ENCODE results near the gene THADA. TPM values are rescaled to one million over a fixed set of nuclear protein-coding genes. Genes with fewer than 3 reads are reported as not detected.
"Not testable (repeated sequence)": the region's sequence is repeated elsewhere in the genome, so short reads cannot be mapped to it uniquely, and the experiment has no call there.

The THADA gene
- polyA plus RNA-seq, 3 donors: 31.0 to 43.5 (median 34.5) TPM

DNA sequence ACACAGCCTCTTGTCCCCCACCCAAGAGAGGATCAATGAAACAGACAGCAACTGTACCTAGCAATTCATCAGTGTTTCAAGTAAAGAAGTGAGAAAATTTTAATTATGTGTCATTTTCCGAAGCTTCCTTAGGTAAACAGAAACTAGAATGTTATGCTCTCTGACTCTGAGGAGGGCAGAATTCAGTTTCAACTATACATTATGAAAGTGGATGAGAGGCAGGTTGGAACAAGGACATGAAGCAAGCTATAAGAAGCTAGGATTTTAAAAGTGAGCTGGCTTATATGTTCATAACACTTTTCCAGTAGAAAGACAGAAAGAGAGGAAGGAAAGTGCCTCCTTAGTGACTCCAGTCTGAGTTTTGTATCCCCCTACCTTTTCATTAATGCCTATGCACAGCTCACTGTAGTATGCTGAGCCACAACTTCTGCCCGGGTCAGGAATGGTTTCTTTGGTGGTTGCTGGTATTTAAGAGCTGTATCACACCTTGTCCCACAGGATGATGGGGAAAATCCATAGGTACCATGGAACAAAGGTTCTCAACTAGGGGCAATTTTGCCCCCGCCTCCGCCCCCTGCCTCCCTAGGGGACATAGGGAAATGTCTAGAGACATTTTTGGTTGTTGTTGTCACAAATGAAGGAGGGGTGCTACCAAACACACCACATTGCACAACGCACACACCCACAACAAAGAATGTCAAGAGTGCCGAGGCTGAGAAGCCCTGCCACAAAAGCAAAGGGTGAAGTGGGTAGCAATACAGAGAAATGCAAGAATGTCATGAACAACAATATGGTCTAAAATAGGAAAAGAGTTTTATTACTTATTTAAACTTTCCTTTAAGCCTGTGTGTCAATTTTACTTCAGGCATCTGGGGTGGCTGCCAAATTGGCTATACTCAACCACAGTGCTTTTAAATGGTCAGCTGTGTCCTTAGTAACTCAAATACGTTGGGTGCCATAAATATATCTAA lies 208.5 kb downstream of the THADA start:
- DNase-seq (ENCODE audit: extremely low read depth in 1 of 11, low read depth in 9 of 11, low spot score in 4 of 11): no peak

GRCh38 chr2:43386679-43387078 lies 209.2 kb downstream of the THADA start:
- DNase-seq (ENCODE audit: extremely low read depth in 1 of 11, low read depth in 9 of 11, low spot score in 4 of 11): not testable (repeated sequence)

DNA sequence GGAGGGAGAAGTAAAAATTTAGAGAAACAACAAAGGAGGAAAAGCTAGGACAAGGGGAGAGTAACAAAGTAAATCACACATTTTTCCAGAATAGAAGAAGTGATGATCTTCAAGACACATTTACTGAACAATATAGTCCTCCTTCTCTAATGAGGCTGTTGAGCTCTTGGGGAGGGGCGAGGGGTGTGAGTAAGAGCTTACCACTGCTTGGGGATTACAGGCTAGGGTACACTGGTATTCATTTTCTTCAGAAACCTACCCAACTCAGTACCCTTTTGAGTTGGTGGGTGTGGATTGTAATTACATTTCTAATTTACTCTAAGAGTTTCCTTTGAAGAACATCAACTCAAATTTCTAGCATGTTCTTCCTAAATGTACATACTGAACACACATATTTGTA lies 211.7 kb downstream of the THADA start:
- DNase-seq (ENCODE audit: extremely low read depth in 1 of 11, low read depth in 9 of 11, low spot score in 4 of 11): no peak

GRCh38 chr2:43383533-43383932 lies 212.3 kb downstream of the THADA start:
- DNase-seq (ENCODE audit: extremely low read depth in 1 of 11, low read depth in 9 of 11, low spot score in 4 of 11): no peak

- DNase-seq (ENCODE audit: extremely low read depth in 1 of 11, low read depth in 9 of 11, low spot score in 4 of 11): no peak
Observed at GRCh38 chr2:43379494-43379893, 216.3 kb downstream of the THADA start.

- no peak for DNase-seq (ENCODE audit: extremely low read depth in 1 of 11, low read depth in 9 of 11, low spot score in 4 of 11)
Observed at GRCh38 chr2:43377327-43377726, 218.5 kb downstream of the THADA start.

DNA sequence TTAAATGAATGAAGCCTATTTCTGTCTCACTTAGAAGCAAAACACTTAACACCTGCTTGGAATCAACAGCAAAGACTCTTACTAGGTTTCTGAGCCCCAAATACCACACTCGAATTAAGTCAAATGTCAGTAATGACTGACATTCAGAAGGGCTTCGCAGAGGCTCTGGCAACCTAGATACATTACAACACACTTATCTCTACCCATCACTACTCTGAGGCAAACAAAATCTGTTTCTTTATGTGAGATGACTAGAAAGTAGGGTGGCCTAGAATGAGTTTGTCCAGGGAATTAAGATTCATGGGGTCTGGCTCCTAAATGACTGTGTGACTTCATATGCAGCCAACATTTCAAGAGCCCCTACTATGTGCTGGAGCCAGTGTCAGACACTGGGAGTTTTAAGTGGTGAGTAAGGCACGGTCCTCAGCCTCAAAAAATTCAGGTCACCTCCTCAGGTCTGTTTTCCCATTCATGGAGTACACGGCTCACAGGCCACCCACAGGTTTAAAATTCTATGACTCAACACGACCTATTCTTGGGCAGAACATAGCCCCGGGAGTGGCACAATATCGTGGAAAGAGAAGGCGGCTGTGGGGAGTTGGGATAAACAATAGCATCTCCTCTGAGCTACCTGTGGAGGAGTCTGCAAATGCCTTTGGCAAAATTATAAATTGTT lies 219.2 kb downstream of the THADA start:
- no peak for DNase-seq (ENCODE audit: extremely low read depth in 1 of 11, low read depth in 9 of 11, low spot score in 4 of 11)

DNA sequence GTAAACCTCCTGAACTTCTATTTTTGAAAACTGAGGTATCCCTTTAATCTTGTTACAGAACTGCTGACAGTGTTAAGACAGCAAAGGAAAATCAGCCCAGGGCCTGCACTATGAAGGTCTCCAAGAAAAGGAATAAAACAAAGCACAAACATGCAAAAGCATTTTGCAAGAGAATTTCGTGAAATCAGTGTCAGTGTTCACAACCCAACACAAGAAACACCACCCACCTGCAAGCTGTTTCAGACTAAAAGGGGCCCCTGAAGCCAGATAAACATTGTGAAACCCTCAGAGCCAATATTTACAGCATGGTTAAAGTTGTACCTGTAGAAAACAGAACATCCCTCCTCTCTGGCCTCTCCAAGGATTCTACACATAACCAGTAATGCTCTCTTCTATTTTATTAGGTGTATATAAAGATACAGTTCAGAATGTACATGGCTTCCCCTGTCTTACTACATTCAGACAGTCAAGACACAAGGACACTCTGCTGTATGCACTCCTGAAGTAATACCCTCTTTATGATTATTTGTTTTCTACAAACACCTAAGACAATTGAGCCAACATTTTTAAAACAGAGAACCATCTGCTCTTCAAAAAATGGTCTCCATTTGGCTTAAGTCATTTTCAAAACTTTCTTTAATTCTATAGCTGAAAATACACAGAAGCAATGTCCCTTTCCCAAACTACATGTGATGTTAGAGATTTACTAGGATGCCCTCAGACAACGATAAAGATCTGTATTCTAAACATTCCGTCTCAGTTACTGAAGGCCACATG lies 219.9 kb downstream of the THADA start:
- DNase-seq (ENCODE audit: extremely low read depth in 1 of 11, low read depth in 9 of 11, low spot score in 4 of 11): no peak

DNA sequence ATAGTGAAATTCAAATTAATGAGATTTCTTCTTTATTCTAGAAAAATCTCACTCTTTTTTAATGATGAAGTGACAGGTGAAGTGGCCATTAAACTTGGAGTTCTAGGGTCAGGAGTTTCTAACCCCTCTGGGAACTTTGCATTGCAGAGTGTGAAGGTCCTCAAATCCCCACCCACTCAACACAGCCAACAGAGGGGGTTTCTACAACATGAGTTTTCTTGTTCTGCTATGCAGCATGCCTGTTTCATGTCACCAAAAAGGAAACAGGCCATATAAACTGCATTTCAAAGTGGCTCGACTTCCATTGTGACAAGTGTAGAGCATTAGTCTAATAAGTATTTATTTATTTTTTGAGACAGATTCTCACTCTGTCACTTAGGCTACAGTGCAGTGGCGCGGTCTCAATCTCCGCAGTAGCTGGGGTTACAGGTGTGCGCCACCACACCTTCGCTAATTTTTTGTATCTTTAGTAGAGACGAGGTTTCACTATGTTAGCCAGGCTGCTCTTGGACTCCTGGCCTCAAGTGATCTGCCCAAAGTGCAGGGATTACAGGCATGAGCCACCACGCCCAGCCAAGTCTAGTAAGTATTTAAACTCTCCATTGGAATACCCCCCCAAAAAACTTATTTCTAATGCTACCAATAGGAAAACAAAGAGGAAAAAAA lies 223.3 kb downstream of the THADA start:
- DNase-seq (ENCODE audit: extremely low read depth in 1 of 11, low read depth in 9 of 11, low spot score in 4 of 11): no peak

GRCh38 chr2:43370705-43371104 lies 225.1 kb downstream of the THADA start:
- no peak for DNase-seq (ENCODE audit: extremely low read depth in 1 of 11, low read depth in 9 of 11, low spot score in 4 of 11)

- no peak for DNase-seq (ENCODE audit: extremely low read depth in 1 of 11, low read depth in 9 of 11, low spot score in 4 of 11)
Observed at GRCh38 chr2:43370146-43370545, 225.7 kb downstream of the THADA start.

DNA sequence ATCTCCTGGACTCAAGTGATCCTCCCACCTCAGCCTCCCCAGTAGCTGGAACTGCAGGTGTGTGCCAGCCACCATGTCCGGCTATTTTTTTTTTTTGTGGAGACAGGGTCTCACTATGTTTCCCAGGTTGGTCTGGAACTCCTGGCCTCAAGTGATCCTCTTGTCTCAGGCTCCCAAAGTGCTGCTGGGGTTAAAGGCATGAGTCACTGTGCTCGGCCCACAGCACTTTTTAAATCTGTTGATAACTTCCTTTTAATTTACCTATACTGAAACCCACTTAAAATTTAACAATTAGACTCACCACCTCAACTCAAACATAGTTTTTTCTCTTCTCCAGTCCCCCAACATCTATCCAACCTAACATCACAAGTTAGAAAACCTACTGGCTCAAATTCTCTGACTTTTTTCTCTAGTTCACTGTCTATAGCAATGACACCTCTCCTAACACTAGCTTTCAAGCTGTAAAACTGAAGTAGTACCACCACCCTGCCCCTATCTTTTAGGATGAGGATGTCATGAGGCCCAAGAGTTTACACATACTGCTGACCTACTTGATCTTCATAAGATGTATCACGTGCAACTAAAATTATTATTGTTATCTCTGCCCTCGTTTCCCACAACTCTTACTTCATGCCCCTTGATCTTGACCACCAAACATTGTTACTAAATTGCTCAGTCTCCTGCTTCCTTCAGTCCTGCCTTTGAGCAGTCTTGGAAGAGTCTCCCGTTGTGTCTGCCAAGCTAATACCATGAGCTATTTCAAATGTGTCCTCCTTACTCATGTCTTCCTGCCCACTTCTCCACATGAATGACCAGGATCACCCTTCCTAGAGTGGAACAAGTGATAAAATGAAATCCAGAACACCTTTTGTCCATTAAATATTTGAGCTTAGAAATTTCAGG lies 227.1 kb downstream of the THADA start:
- DNase-seq (ENCODE audit: extremely low read depth in 1 of 11, low read depth in 9 of 11, low spot score in 4 of 11): no peak

DNA sequence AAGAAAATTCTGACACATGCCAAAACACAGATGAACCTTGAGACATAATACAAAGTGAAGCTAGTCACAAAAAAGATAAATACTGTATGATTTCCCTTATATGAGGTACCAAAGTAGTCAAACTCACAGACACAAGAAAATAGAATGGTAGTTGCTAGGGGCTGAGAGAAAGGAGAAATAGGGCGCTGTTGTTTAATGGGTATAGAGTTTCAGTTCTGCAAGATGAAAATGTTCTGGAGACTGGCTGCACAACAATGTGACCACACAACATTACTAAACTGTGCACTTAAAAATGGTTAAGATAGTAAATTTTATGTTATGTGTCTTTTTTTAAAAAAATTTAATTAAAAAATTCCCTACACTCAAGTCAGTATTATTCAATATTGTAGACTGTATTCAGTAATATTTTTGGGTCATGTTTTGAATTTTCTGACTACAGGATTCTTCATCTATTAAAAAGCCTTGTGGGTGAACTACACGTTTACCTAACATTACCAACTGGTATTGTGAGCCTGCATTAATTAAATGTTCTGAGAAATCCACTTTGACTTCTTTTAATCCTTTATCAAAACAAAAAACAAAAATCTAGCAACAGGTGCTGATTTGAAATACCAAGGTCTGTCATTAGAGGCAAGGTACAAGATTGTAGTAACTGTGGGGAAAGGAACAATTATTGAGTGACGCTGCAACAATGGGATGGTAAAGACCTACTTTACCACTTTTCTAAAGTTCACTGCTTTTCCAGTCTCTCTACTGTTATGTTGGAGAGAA lies 228.6 kb downstream of the THADA start:
- no peak for DNase-seq (ENCODE audit: extremely low read depth in 1 of 11, low read depth in 9 of 11, low spot score in 4 of 11)

- no peak for DNase-seq (ENCODE audit: extremely low read depth in 1 of 11, low read depth in 9 of 11, low spot score in 4 of 11)
Observed at GRCh38 chr2:43363120-43363519, 232.7 kb downstream of the THADA start.

- no peak for DNase-seq (ENCODE audit: extremely low read depth in 1 of 11, low read depth in 9 of 11, low spot score in 4 of 11)
Observed at GRCh38 chr2:43361286-43361685, 234.6 kb downstream of the THADA start.

- no peak for DNase-seq (ENCODE audit: extremely low read depth in 1 of 11, low read depth in 9 of 11, low spot score in 4 of 11)
Observed at GRCh38 chr2:43360137-43360536, 235.7 kb downstream of the THADA start.

GRCh38 chr2:43358410-43359201 lies 237.2 kb downstream of the THADA start:
- DNase-seq (ENCODE audit: extremely low read depth in 1 of 11, low read depth in 9 of 11, low spot score in 4 of 11): no peak

Data from renal cortex interstitium (tissue), 11 donors.